Upper lobe of right lung (tissue), 1 donor: ENCODE results near the gene CISD3. TPM values are rescaled to one million over a fixed set of nuclear protein-coding genes. Genes with fewer than 3 reads are reported as not detected.

ENCODE experiments used
- ATAC-seq: fragments of 200-7000 bp; cut with Tn5 transposase; one replicate; pipeline ENCODE4 v1.9.1; 2020; ENCODE audit warnings: mild to moderate bottlenecking, moderate library complexity
- DNase-seq: peaks from one replicate; pipeline ENCODE4 v3.0.0-alpha.2; 2020
- H3K27ac ChIP-seq: fragments of 200-600 bp; one replicate; pipeline ENCODE4 v1.8.0; 2022
- H3K27me3 ChIP-seq: fragments of 200-600 bp; one replicate; pipeline ENCODE4 v1.8.0; 2022; ENCODE audit warnings: mild to moderate bottlenecking
- H3K36me3 ChIP-seq: fragments of 200-600 bp; one replicate; pipeline ENCODE4 v1.8.0; 2022
- H3K4me1 ChIP-seq: fragments of 200-600 bp; one replicate; pipeline ENCODE4 v1.8.0; 2022
- H3K4me3 ChIP-seq: fragments of 200-600 bp; one replicate; pipeline ENCODE4 v1.8.0; 2022; ENCODE audit warnings: mild to moderate bottlenecking
- H3K9me3 ChIP-seq: fragments of 200-600 bp; one replicate; pipeline ENCODE4 v1.8.0; 2022
- CTCF ChIP-seq: fragments of 200-600 bp; IDR thresholded peaks from one replicate; pipeline ENCODE4 v1.8.0; 2022; ENCODE audit warnings: antibody characterized with exemption
- intact Hi-C: fragments of 100-400 bp; cut with DNase I; formaldehyde crosslinking; loops from one replicate; pipeline ENCODE4 v1.11.0; 2022
- total RNA-seq: library from RNA; stranded (reverse); fragmentation: NEBNext Ultra II Directional; extraction: Animal tissue kit (Norgen Biotek cat#: 25700); gene quantifications from one replicate; pipeline ENCODE4 v1.2.1, GENCODE V29; 2021
- donor health status: DM: no; HTN: yes; CAD: no; lungs with severe emphysema.

Gene CISD3
- total RNA-seq, 1 donor from 2014 or later: 29.7 TPM

GRCh38 chr17:38749223-38750043 is 19.3 kb downstream of the CISD3 start:
- Histone ChIP-seq H3K36me3 (peaks cover 6% of the 10 kb centered on the region), H3K9me3 (no peaks in the 10 kb centered on the region), H3K4me3 (peak overlapping the region; percentile 96), H3K27ac (peak overlapping the region; percentile 93), H3K27me3 (no peaks in the 10 kb centered on the region), H3K4me1 (peaks cover 48% of the 10 kb centered on the region)
- peak; percentile 94 for DNase-seq
- no peak for TF ChIP-seq CTCF
- ATAC-seq: peak; percentile 67
- intact Hi-C loops: no loop called here

GRCh38 chr17:38750044-38750311 is 19.8 kb downstream of the CISD3 start:
- ATAC-seq (no peak), DNase-seq (no peak)
- no peaks in the 10 kb centered on the region for H3K9me3 ChIP-seq
- peaks cover 11% of the 10 kb centered on the region for H3K36me3 ChIP-seq
- H3K4me3 ChIP-seq: peak overlapping the region; percentile 96
- peak overlapping the region; percentile 93 for H3K27ac ChIP-seq
- no peaks in the 10 kb centered on the region for H3K27me3 ChIP-seq
- H3K4me1 ChIP-seq: peaks cover 51% of the 10 kb centered on the region
- intact Hi-C loops: no loop called here
- TF ChIP-seq CTCF: no peak

GRCh38 chr17:38750312-38751121 is 20.4 kb downstream of the CISD3 start:
- Histone ChIP-seq H3K27me3 (no peaks in the 10 kb centered on the region), H3K4me3 (peak overlapping the region; percentile 96), H3K4me1 (peaks cover 51% of the 10 kb centered on the region), H3K27ac (peak overlapping the region; percentile 93), H3K36me3 (peaks cover 13% of the 10 kb centered on the region), H3K9me3 (no peaks in the 10 kb centered on the region)
- intact Hi-C loops: no loop called here
- no peak for DNase-seq
- no peak for ATAC-seq
- TF ChIP-seq CTCF: no peak

GRCh38 chr17:38751144-38751807 is 21.1 kb downstream of the CISD3 start:
- DNase-seq (no peak), ATAC-seq (no peak)
- Histone ChIP-seq H3K9me3 (no peaks in the 10 kb centered on the region), H3K36me3 (peaks cover 20% of the 10 kb centered on the region), H3K27ac (peak overlapping the region; percentile 93), H3K4me3 (peak overlapping the region; percentile 96), H3K27me3 (no peaks in the 10 kb centered on the region), H3K4me1 (peaks cover 48% of the 10 kb centered on the region)
- TF ChIP-seq CTCF: no peak
- intact Hi-C loops: no loop called here

- Histone ChIP-seq H3K27me3 (no peaks in the 10 kb centered on the region), H3K4me1 (peaks cover 43% of the 10 kb centered on the region), H3K36me3 (peaks cover 26% of the 10 kb centered on the region), H3K9me3 (no peaks in the 10 kb centered on the region), H3K4me3 (peak overlapping the region; percentile 96), H3K27ac (peak overlapping the region; percentile 93)
- peak; percentile 34 for ATAC-seq
- peak; percentile 89 for DNase-seq
- TF ChIP-seq CTCF: no peak
- intact Hi-C loops: no loop called here
Observed at GRCh38 chr17:38751808-38752307, 21.7 kb downstream of the CISD3 start.
